Endothelial cell of umbilical vein (primary cell): ENCODE measurements around the gene NUP153. TPM values are rescaled to one million over a fixed set of nuclear protein-coding genes. Genes with fewer than 3 reads are reported as not detected.

Source experiments
- BruUV-seq: library from RNA; stranded (reverse); fragments of 400-500 nt; replicated peaks from 2 replicates; lab custom pipeline; 2021; lab: Mats Ljungman, UMichigan
- CTCF ChIA-PET: fragments of 300-600, 350-600 bp; sonication (Branson Sonifier 250); formaldehyde crosslinking; loops from one replicate; lab custom pipeline; 2021; ENCODE audit warnings: antibody characterized with exemption, inconsistent platforms; lab: Charles Lee
- POLR2A ChIA-PET: fragments of 300-600, 350-600 bp; sonication (Branson Sonifier 250); formaldehyde crosslinking; loops from one replicate; lab custom pipeline; 2021; ENCODE audit warnings: antibody characterized with exemption, inconsistent platforms; lab: Charles Lee
- DNase-seq: peaks from one replicate; pipeline ENCODE4 v3.0.0-alpha.2; 2011; ENCODE audit warnings: low read depth, low spot score
- FAIRE-seq: peaks from 2 replicates; lab custom pipeline; 2011; peaks lifted over from hg19 to GRCh38; lab: Jason Lieb, UNC
- H2AFZ ChIP-seq: 2 replicates; pipeline ENCODE4 v1.6.0; 2012; ENCODE audit warnings: low read depth, low read length, control low read depth, inconsistent platforms
- H3K27ac ChIP-seq: 2 replicates; pipeline ENCODE4 v1.5.1; 2011; ENCODE audit warnings: low read depth, mild to moderate bottlenecking, control low read depth, low read length, moderate library complexity; ENCODE audit not compliant: insufficient read depth
- H3K27me3 ChIP-seq, 2 experiments: 2 replicates each; pipeline versions ENCODE4 v1.6.0 to v1.6.1; 2011; ENCODE audit warnings: low read length in 2 of 2, mixed read lengths in 1 of 2; ENCODE audit not compliant: control insufficient read depth in 2 of 2, insufficient read depth in 2 of 2
- H3K36me3 ChIP-seq, 2 experiments: 2 replicates in 1 of 2; 3 replicates in 1 of 2; pipeline ENCODE4 v1.5.1; 2011; ENCODE audit warnings: low read length in 2 of 2, mild to moderate bottlenecking in 1 of 2, moderate library complexity in 1 of 2; ENCODE audit not compliant: control insufficient read depth in 2 of 2, insufficient read depth in 2 of 2; ENCODE audit errors: extremely low read depth in 1 of 2
- H3K4me1 ChIP-seq: 3 replicates; pipeline ENCODE4 v1.5.1; 2011; ENCODE audit warnings: mild to moderate bottlenecking, low read length; ENCODE audit not compliant: control insufficient read depth, insufficient read depth; ENCODE audit errors: extremely low read depth
- H3K4me2 ChIP-seq: 2 replicates; pipeline ENCODE4 v1.6.1; 2011; ENCODE audit warnings: low read length, control low read depth, mixed read lengths; ENCODE audit not compliant: insufficient read depth
- H3K4me3 ChIP-seq, 3 experiments: fragments of 200-600 bp in 1 of 3; sonication (generic), shearing (Covaris generic) in 1 of 3; replicated peaks in 1 of 3; 2 replicates each; pipeline ENCODE4 v1.5.1; 2011 to 2016; ENCODE audit warnings: control low read depth in 3 of 3, low read length in 3 of 3, mild to moderate bottlenecking in 2 of 3, inconsistent platforms in 1 of 3, low read depth in 1 of 3, moderate library complexity in 1 of 3; ENCODE audit not compliant: insufficient read depth in 1 of 3
- H3K79me2 ChIP-seq: 2 replicates; pipeline ENCODE4 v1.6.0; 2012; ENCODE audit warnings: low read length, inconsistent platforms; ENCODE audit not compliant: control insufficient read depth, insufficient read depth
- H3K9ac ChIP-seq: replicated peaks from 2 replicates; pipeline ENCODE3; 2011; ENCODE audit warnings: low read length, control low read depth; ENCODE audit not compliant: insufficient read depth; ENCODE audit errors: extremely low read depth
- H3K9me1 ChIP-seq: replicated peaks from 3 replicates; pipeline ENCODE4 v1.6.0; 2011; ENCODE audit warnings: mild to moderate bottlenecking, low read length; ENCODE audit not compliant: control insufficient read depth, insufficient read depth; ENCODE audit errors: extremely low read depth
- H3K9me3 ChIP-seq: replicated peaks from 2 replicates; pipeline ENCODE4 v1.5.1; 2012; ENCODE audit warnings: low read length, inconsistent platforms; ENCODE audit not compliant: control insufficient read depth, insufficient read depth
- H4K20me1 ChIP-seq: replicated peaks from 2 replicates; pipeline ENCODE3; 2011; ENCODE audit warnings: mild to moderate bottlenecking, low read length; ENCODE audit not compliant: control insufficient read depth, insufficient read depth; ENCODE audit errors: extremely low read depth
- JUN ChIP-seq: IDR thresholded peaks from 2 replicates; pipeline ENCODE4 v1.6.1; 2011; ENCODE audit warnings: borderline replicate concordance, low read depth; ENCODE audit not compliant: insufficient read length, insufficient read depth
- dilution Hi-C: fragments of 300-500 bp; cut with MboI; formaldehyde crosslinking; loops from one replicate; pipeline ENCODE4 v1.15.0; 2019; ENCODE audit warnings: low sequenced_read_pairs; ENCODE audit not compliant: extremely low pct_ligation_motif_present
- intact Hi-C: fragments of 100-400 bp; cut with micrococcal nuclease; formaldehyde crosslinking; loops from one replicate; pipeline ENCODE4 v1.10.0; 2022
- polyA plus RNA-seq, 4 experiments: library from polyadenylated mRNA; depleted of rRNA in 3 of 4; stranded (reverse) in 3 of 4; unstranded in 1 of 4; fragments of >200 nt; gene quantifications; 2 replicates each; pipeline versions ENCODE4 v1.2.1 to v1.2.3, GENCODE V29; 2011 to 2012; ENCODE audit warnings: missing spikeins in 1 of 4
- small RNA-seq: library from RNA; depleted of rRNA; stranded (forward); fragments of <200 nt; gene quantifications from one replicate; pipeline ENCODE3, GENCODE V24; 2012; ENCODE audit warnings: low replicate concordance, low read depth; ENCODE audit not compliant: insufficient read depth, insufficient read length
- total RNA-seq: library from RNA; stranded (reverse); gene quantifications from 2 replicates; pipeline ENCODE4 v1.2.3, GENCODE V29; 2021
- TF ChIP-seq, protein P1 (sequence below): IDR thresholded peaks from 2 replicates; pipeline ENCODE4 v1.6.1; 2011; ENCODE audit not compliant: insufficient read depth, insufficient read length

Gene NUP153
- total and polyA plus RNA-seq, 2 donors (not counting 3 experiments of a cell fraction or from before 2014, with no cell fraction given): 22.0 to 51.0 TPM

DNA sequence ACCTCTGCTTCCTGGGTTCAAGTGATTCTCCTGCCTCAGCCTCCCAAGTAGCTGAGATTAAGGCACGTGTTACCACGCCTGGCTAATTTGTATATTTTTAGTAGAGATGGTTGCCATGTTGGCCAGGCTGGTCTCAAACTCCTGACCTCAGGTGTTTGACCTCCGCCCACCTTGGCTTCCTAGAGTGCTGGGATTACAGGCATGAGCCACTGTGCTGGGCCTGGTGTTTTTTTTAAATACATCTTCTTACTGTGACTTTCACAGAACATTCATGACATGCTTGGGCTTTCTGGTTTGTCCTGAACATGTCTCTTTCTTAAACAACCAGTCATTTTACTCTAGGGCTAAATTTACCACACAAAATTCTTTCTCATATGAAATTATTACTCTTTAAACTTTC lies 141.3 kb downstream of the NUP153 start:
- Histone ChIP-seq H3K36me3 (no peaks in the 10 kb centered on the region), H3K27ac (no peak overlapping the region), H3K27me3 (no peaks in the 10 kb centered on the region), H3K9me3 (no peaks in the 10 kb centered on the region), H4K20me1 (no peaks in the 10 kb centered on the region), H3K4me2 (no peak overlapping the region), H3K4me1 (no peaks in the 10 kb centered on the region), H3K79me2 (no peaks in the 10 kb centered on the region), H2AFZ (no peak overlapping the region), H3K9me1 (no peaks in the 10 kb centered on the region), H3K9ac (no peak overlapping the region), H3K4me3 (no peak overlapping the region)
- intact Hi-C loops (no loop called here), dilution Hi-C loops (no loop called here)
- POLR2A ChIA-PET: no interaction called here
- CTCF ChIA-PET: no interaction called here
- no peak for DNase-seq
- no peak for FAIRE-seq
- no TSS peak for BruUV-seq
- TF ChIP-seq, protein P1, sequence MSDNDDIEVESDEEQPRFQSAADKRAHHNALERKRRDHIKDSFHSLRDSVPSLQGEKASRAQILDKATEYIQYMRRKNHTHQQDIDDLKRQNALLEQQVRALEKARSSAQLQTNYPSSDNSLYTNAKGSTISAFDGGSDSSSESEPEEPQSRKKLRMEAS: no peak
- TF ChIP-seq JUN: no peak

Small RNA genes within 50 kb of the gene (small RNA-seq; reads per million reads assigned to genes)
- gene RF00019: not detected
- gene RNA5SP204: not detected
- not detected for gene RNU6-190P
- not detected for gene SUMO2P13

Other genes starting within 250 kb of the NUP153 start
- gene FAM8A1, start 106.6 kb downstream of the NUP153 start, total RNA-seq: 11.3 and 11.5 TPM in 2 replicates
- 4.3 and 4.8 TPM in 2 replicates for gene FAM8A1, start 106.6 kb downstream of the NUP153 start, polyA plus RNA-seq